ENCODE measurements around the gene TWF2.

DNA sequence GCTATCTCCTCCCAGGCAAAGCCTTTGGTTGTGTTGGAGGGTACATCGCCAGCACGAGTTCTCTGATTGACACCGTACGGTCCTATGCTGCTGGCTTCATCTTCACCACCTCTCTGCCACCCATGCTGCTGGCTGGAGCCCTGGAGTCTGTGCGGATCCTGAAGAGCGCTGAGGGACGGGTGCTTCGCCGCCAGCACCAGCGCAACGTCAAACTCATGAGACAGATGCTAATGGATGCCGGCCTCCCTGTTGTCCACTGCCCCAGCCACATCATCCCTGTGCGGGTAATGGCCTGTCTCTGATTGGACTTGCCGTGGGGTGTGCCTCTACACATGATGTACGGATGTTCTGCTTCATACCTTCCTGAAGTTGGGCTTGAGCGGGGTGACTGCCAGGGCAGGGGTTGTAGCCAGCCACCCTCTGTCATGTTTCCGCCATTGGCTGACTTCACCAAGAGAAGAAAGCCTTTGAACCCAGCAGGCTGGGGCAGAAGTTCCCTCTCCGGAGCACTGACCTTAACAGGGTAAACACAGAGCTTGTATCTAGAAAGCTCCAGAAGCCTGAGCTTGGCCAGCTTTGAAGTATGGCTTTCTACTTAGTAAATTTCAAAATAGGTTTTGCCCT is 27.6 kb downstream of the TWF2 start:
- TF ChIP-seq USF2 (CRISPR knock-in tag; IDR thresholded peaks at IDR 0.05) (no peak), TCF7L2 (IDR thresholded peaks at IDR 0.05; ENCODE audit: low read depth, low read length) (no peak), LARP7 (IDR thresholded peaks at IDR 0.05) (no peak), MTA3 (IDR thresholded peaks at IDR 0.05; ENCODE audit: borderline replicate concordance) (no peak), REST (IDR thresholded peaks at IDR 0.05; ENCODE audit: borderline replicate concordance) (no peak), REST (CRISPR knock-in tag; IDR thresholded peaks at IDR 0.05; ENCODE audit: low read depth) (no peak), E4F1 (CRISPR knock-in tag; IDR thresholded peaks at IDR 0.05; ENCODE audit: borderline replicate concordance) (no peak), YY1 (IDR thresholded peaks at IDR 0.05; ENCODE audit: borderline replicate concordance in 1 of 3, control insufficient read depth in 1 of 3, extremely low read depth in 1 of 3, insufficient read depth in 3 of 3, insufficient read length in 1 of 3, insufficient replicate concordance in 2 of 3, low read depth in 1 of 3, low read length in 2 of 3) (no peak), MYC (IDR thresholded peaks at IDR 0.05; ENCODE audit: low read depth, low read length) (no peak), MYC (CRISPR knock-in tag; IDR thresholded peaks at IDR 0.05; ENCODE audit: borderline replicate concordance, low read depth) (no peak), GATA2 (CRISPR knock-in tag; IDR thresholded peaks at IDR 0.05) (no peak), BCL6 (CRISPR knock-in tag; IDR thresholded peaks at IDR 0.05) (no peak)
- TF ChIP-seq, protein P1, sequence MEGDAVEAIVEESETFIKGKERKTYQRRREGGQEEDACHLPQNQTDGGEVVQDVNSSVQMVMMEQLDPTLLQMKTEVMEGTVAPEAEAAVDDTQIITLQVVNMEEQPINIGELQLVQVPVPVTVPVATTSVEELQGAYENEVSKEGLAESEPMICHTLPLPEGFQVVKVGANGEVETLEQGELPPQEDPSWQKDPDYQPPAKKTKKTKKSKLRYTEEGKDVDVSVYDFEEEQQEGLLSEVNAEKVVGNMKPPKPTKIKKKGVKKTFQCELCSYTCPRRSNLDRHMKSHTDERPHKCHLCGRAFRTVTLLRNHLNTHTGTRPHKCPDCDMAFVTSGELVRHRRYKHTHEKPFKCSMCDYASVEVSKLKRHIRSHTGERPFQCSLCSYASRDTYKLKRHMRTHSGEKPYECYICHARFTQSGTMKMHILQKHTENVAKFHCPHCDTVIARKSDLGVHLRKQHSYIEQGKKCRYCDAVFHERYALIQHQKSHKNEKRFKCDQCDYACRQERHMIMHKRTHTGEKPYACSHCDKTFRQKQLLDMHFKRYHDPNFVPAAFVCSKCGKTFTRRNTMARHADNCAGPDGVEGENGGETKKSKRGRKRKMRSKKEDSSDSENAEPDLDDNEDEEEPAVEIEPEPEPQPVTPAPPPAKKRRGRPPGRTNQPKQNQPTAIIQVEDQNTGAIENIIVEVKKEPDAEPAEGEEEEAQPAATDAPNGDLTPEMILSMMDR (IDR thresholded peaks at IDR 0.05 in 2 of 3, conservative IDR thresholded peaks at IDR 0.05 in 1 of 3; ENCODE audit: insufficient read depth in 2 of 3, low read depth in 1 of 3, low read length in 3 of 3): no peak

Data from K562 (cell line).